GM12891 (cell line): ENCODE results near the gene TBC1D1.

Experiments
- PAX5 ChIP-seq: IDR thresholded peaks from 2 replicates; pipeline ENCODE4 v1.6.1; 2011; ENCODE audit warnings: low read length, moderate library complexity, mild to moderate bottlenecking; ENCODE audit not compliant: insufficient read depth, severe bottlenecking
- POLR2A ChIP-seq: IDR thresholded peaks from 2 replicates; pipeline ENCODE4 v1.6.1; 2011; ENCODE audit warnings: low read depth, low read length, control low read depth
- POLR2AphosphoS5 ChIP-seq: IDR thresholded peaks from 2 replicates; pipeline ENCODE4 v1.6.1; 2011; ENCODE audit warnings: low read depth, low read length, control low read depth
- POU2F2 ChIP-seq: IDR thresholded peaks from 2 replicates; pipeline ENCODE4 v1.6.1; 2011; ENCODE audit warnings: low read depth, mild to moderate bottlenecking, control low read depth, low read length, moderate library complexity
- SPI1 ChIP-seq: IDR thresholded peaks from 2 replicates; pipeline ENCODE4 v1.6.1; 2011; ENCODE audit warnings: low read depth, low read length, control low read depth
- TAF1 ChIP-seq: IDR thresholded peaks from 2 replicates; pipeline ENCODE4 v1.6.1; 2011; ENCODE audit warnings: low read depth, low read length, control low read depth

DNA sequence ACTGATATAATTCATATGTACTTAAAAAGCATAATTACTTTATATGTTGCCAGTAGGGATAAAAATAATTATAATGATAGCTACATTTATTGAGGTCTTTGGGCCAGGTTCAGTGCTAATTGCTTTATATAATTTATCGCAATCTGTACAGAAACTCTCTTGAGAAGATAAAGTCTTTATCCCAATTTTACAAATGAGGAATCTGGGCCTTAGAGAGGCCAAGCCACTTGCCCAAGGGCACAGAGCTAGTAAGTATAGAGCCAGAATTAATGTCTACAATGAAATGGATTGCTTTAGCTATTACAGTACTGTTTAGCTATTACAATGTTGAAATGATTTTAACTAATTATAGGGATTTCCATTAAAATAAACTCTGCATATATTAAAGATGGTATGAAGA is 30.6 kb upstream of the TBC1D1 start:
- TF ChIP-seq POLR2A: no peak
- TF ChIP-seq POLR2AphosphoS5: no peak
- no peak for TF ChIP-seq PAX5
- TF ChIP-seq TAF1: no peak
- no peak for TF ChIP-seq SPI1
- no peak for TF ChIP-seq POU2F2
